GM21717 (cell line): ENCODE data around the gene VANGL1.
A peak's percentile ranks its signal among the peaks of the same experiment; 100 is the strongest.

Source experiments
- ATAC-seq: cut with Tn5 transposase; IDR thresholded peaks from one replicate; pipeline ENCODE4 v1.9.1; 2021; ENCODE audit warnings: mild to moderate bottlenecking, moderate library complexity; ENCODE audit not compliant: unreplicated experiment

The VANGL1 gene

GRCh38 chr1:115643666-115644065, 1.9 kb downstream of the VANGL1 start:
- ATAC-seq, result no peak

- no peak for ATAC-seq
These were observed 2.3 kb downstream of the VANGL1 start for GRCh38 chr1:115644109-115644508.

DNA sequence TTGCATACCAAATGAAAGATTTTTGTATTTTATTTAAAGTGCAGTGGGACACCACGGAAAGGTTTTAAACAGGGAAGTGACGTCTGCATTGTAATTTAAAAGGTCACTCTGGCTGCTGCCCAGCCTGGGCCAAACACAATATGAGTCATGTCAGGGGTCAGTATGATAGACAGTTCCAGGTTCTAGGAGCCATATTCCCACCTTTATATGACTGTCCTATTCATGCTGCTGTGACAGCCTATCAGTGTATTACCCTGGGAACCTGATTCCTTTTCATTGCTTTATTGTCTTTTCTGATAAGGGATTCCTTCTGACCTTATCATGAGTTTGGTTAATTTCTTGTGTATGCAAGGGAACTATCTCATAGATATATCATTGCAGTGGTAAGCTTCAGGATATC, 5.3 kb downstream of the VANGL1 start:
- no peak for ATAC-seq

DNA sequence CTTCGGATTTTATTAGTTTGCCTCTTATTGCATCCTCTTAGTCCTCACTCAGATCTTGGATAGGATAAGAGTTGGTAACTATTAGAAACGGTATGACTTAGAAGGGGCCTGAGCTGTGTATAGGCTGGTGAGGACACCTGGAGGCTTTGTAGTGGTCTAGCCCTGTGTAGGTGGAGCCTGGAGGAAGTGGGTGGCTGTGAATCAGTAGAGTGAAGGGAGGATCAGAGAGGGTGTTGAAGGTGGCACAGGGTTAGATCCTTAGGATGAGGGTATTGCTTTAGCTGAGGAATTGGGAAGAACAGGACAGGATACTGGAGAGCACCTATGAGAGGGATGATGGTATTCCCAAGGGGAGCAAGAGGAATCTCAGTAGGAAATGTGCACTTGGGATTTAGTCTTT, 5.7 kb downstream of the VANGL1 start:
- ATAC-seq, result no peak

- no peak for ATAC-seq
These were observed 6.3 kb downstream of the VANGL1 start for GRCh38 chr1:115647919-115648650.

- peak; percentile 87 for ATAC-seq
These were observed 7.2 kb downstream of the VANGL1 start for GRCh38 chr1:115648717-115649691.

- peak; percentile 0 for ATAC-seq
These were observed 8.2 kb downstream of the VANGL1 start for GRCh38 chr1:115649964-115650363.

GRCh38 chr1:115650961-115651360, 9.2 kb downstream of the VANGL1 start:
- ATAC-seq, result no peak

DNA sequence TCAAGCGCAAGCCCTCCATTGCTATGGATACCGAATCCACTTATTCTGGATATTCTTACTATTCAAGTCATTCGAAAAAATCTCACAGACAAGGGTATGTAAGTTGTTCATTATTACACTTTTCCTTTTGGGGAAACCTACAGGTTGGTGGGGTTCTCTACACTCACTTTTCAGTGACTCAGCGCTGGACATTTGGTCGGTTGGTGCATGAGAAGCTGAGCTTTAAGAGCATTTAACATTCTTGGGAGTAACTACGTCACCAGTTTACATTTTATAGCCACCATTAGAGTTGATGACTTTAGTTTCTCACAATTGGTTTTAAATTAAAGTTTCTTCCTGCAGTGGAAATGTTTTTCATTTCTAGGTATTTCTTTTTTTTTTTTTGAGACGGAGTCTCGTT, 9.6 kb downstream of the VANGL1 start:
- ATAC-seq, result no peak

- no peak for ATAC-seq
These were observed 10.5 kb downstream of the VANGL1 start for GRCh38 chr1:115652236-115652788.

GRCh38 chr1:115654125-115654524, 12.4 kb downstream of the VANGL1 start:
- no peak for ATAC-seq

- no peak for ATAC-seq
These were observed 13.0 kb downstream of the VANGL1 start for GRCh38 chr1:115654663-115655305.

DNA sequence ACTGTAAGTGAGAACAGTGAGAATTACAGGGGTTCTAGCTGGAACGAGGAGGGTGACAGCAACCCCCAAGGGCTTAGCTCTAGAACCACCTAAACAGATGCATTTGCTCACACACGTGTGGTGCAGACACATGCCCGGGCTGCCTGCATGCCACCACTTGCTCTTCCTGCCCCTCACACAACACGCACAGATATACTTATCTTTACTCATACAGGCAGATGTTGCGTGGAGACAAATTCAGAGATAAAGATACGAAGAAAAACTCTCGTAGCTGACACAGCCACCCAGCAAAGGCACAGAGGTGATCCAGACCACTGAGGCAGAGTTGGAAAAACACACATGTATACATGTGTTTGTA, 13.5 kb downstream of the VANGL1 start:
- no peak for ATAC-seq

DNA sequence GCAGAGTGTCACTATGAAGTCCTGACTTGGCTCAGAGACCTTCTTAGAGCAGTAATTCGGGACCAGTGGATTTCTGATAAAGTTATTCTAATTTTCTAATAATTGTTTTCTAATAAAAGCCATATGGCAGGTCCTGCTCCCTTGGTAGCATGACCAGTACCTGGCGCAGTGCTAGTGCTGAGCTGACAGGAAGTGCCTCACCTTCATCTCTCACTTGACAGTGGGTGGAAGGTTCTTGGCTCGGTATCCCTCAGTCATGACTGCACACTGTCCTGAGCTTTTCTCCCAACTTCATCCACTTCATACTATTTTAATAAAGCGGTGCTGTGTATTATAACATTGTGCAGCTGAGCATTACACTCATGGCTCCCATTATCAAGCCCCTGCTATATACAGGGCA, 14.1 kb downstream of the VANGL1 start:
- ATAC-seq, result no peak

GRCh38 chr1:115656461-115657077, 14.8 kb downstream of the VANGL1 start:
- no peak for ATAC-seq

- no peak for ATAC-seq
These were observed 16.9 kb downstream of the VANGL1 start for GRCh38 chr1:115658646-115659045.

DNA sequence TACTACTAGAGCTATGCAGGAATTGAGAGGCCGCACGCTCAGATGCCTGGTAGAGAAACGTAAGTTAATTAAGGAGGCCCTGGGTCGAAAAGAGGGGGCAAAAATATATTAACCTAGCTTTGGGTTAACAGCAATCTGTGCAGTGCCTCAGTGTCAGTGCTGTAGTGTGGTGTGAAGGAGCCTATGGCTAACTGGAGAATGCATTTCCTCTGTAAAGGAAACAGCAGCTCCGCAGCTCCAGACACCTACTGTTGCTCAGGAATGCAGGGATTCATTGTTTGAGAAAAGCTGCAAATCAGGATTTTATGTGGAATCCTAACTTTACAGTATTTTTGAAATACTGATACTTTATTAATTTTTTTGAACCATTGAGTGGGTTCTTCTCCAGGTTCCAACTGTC, 18.4 kb downstream of the VANGL1 start:
- no peak for ATAC-seq

- no peak for ATAC-seq
These were observed 19.4 kb downstream of the VANGL1 start for GRCh38 chr1:115661157-115661556.

GRCh38 chr1:115665319-115666096, 23.7 kb downstream of the VANGL1 start:
- no peak for ATAC-seq

GRCh38 chr1:115666206-115666605, 24.4 kb downstream of the VANGL1 start:
- ATAC-seq, result no peak
